Activated naive CD8-positive, alpha-beta T cell treated with anti-CD3 and anti-CD28 coated beads, Interleukin-2, amount 10 ng/mL, durations not matched to agents 7 days and 5 days (primary cell): Measurements from ENCODE around the gene POMT1. TPM values are rescaled to one million over a fixed set of nuclear protein-coding genes. Genes with fewer than 3 reads are reported as not detected.
"Not testable (repeated sequence)": the region's sequence is repeated elsewhere in the genome, so short reads cannot be mapped to it uniquely, and the experiment has no call there.

Experiments used
- ATAC-seq: fragments of 150-1000 bp; cut with Tn5 transposase; one replicate; pipeline ENCODE4 v1.10.0; 2021; ENCODE audit warnings: low read depth, moderate library complexity
- POLR2A ChIA-PET: fragments of 350-600 bp; sonication (Branson Sonifier 250); formaldehyde crosslinking; loops from one replicate; lab custom pipeline; 2021; ENCODE audit warnings: antibody characterized with exemption; lab: Charles Lee
- DNase-seq: peaks from one replicate; pipeline ENCODE4 v3.0.0; 2021
- H3K27ac Mint-ChIP-seq: one replicate; pipeline ENCODE4 v1.8.0; 2022; ENCODE audit warnings: mild to moderate bottlenecking, mixed read lengths
- H3K27me3 Mint-ChIP-seq: one replicate; pipeline ENCODE4 v1.8.0; 2022; ENCODE audit warnings: mild to moderate bottlenecking, moderate library complexity, mixed read lengths
- H3K36me3 Mint-ChIP-seq: one replicate; pipeline ENCODE4 v1.8.0; 2021; ENCODE audit warnings: mild to moderate bottlenecking, mixed read lengths
- H3K4me1 Mint-ChIP-seq: one replicate; pipeline ENCODE4 v1.8.0; 2021; ENCODE audit warnings: mixed read lengths
- H3K4me3 Mint-ChIP-seq: one replicate; pipeline ENCODE4 v1.8.0; 2022; ENCODE audit warnings: mild to moderate bottlenecking, moderate library complexity, mixed read lengths
- H3K9me3 Mint-ChIP-seq: one replicate; pipeline ENCODE4 v1.8.0; 2021; ENCODE audit warnings: mixed read lengths
- total RNA-seq, 2 experiments: library from RNA; stranded (reverse); gene quantifications; one replicate each; pipeline ENCODE4 v1.2.3, GENCODE V29; 2021

The POMT1 gene
- total RNA-seq, 2 experiments from 2014 or later, result 44.0 to 51.4 TPM

- peaks cover 3% of the 10 kb centered on the region for H3K4me1 Mint-ChIP-seq
- H3K27me3 Mint-ChIP-seq, result peaks cover 63% of the 10 kb centered on the region
- POLR2A ChIA-PET, result interaction anchor here (0.6 to 0.7 kb wide), 3 partner anchors 8 to 934 kb away, joined by 4 to 10 read pairs (median 4); no protein-coding TSS in a partner anchor
- DNase-seq (no peak), ATAC-seq (peak; percentile 47)
- H3K27ac Mint-ChIP-seq, result no peak overlapping the region
- H3K9me3 Mint-ChIP-seq, result peaks cover 13% of the 10 kb centered on the region
- peaks cover 13% of the 10 kb centered on the region for H3K36me3 Mint-ChIP-seq
- peak overlapping the region; percentile 78 for H3K4me3 Mint-ChIP-seq
Observed at GRCh38 chr9:131546336-131547084, 43.8 kb downstream of the POMT1 start.

GRCh38 chr9:131549186-131549585, 46.5 kb downstream of the POMT1 start:
- H3K36me3 Mint-ChIP-seq, H3K4me3 Mint-ChIP-seq, H3K27ac Mint-ChIP-seq, ATAC-seq, POLR2A ChIA-PET, H3K4me1 Mint-ChIP-seq, DNase-seq, H3K9me3 Mint-ChIP-seq: not testable (repeated sequence)
- H3K27me3 Mint-ChIP-seq, result peaks cover 66% of the 10 kb centered on the region

GRCh38 chr9:131550465-131550864, 47.7 kb downstream of the POMT1 start:
- DNase-seq, ATAC-seq, H3K36me3 Mint-ChIP-seq, H3K4me3 Mint-ChIP-seq, H3K9me3 Mint-ChIP-seq, H3K27ac Mint-ChIP-seq, H3K4me1 Mint-ChIP-seq: not testable (repeated sequence)
- POLR2A ChIA-PET, result interaction anchor here (0.7 kb wide), 1 partner anchor 43 kb away, joined by 6 read pairs; no protein-coding TSS in a partner anchor
- peaks cover 63% of the 10 kb centered on the region for H3K27me3 Mint-ChIP-seq

GRCh38 chr9:131552030-131552429, 49.3 kb downstream of the POMT1 start:
- no peak for ATAC-seq
- H3K27ac Mint-ChIP-seq, result no peak overlapping the region
- H3K27me3 Mint-ChIP-seq, result peaks cover 58% of the 10 kb centered on the region
- POLR2A ChIA-PET, result no interaction called here
- no peak for DNase-seq
- peaks cover 2% of the 10 kb centered on the region for H3K4me1 Mint-ChIP-seq
- H3K4me3 Mint-ChIP-seq, result no peak overlapping the region
- H3K36me3 Mint-ChIP-seq, result peaks cover 3% of the 10 kb centered on the region
- H3K9me3 Mint-ChIP-seq, result no peaks in the 10 kb centered on the region

- POLR2A ChIA-PET, result interaction anchor here (0.6 kb wide), 1 partner anchor 75 kb away, joined by 3 read pairs; no protein-coding TSS in a partner anchor
- no peak for ATAC-seq
- no peak for DNase-seq
- H3K36me3 Mint-ChIP-seq, result no peaks in the 10 kb centered on the region
- no peaks in the 10 kb centered on the region for H3K9me3 Mint-ChIP-seq
- no peaks in the 10 kb centered on the region for H3K4me1 Mint-ChIP-seq
- H3K27ac Mint-ChIP-seq, result no peak overlapping the region
- H3K27me3 Mint-ChIP-seq, result peaks cover 37% of the 10 kb centered on the region
- H3K4me3 Mint-ChIP-seq, result no peak overlapping the region
Observed at GRCh38 chr9:131554087-131554842, 51.5 kb downstream of the POMT1 start.

GRCh38 chr9:131554843-131555351, 52.2 kb downstream of the POMT1 start:
- Mint-ChIP-seq H3K27me3 (peaks cover 31% of the 10 kb centered on the region), H3K36me3 (no peaks in the 10 kb centered on the region), H3K9me3 (no peaks in the 10 kb centered on the region), H3K27ac (no peak overlapping the region), H3K4me3 (peak overlapping the region; percentile 19), H3K4me1 (no peaks in the 10 kb centered on the region)
- POLR2A ChIA-PET, result no interaction called here
- no peak for ATAC-seq
- DNase-seq, result no peak

GRCh38 chr9:131555841-131556673, 53.3 kb downstream of the POMT1 start:
- no peak overlapping the region for H3K27ac Mint-ChIP-seq
- H3K4me1 Mint-ChIP-seq, result no peaks in the 10 kb centered on the region
- peaks cover 2% of the 10 kb centered on the region for H3K36me3 Mint-ChIP-seq
- ATAC-seq (no peak), DNase-seq (no peak)
- H3K4me3 Mint-ChIP-seq, result no peak overlapping the region
- peaks cover 25% of the 10 kb centered on the region for H3K27me3 Mint-ChIP-seq
- no peaks in the 10 kb centered on the region for H3K9me3 Mint-ChIP-seq
- POLR2A ChIA-PET, result no interaction called here

GRCh38 chr9:131557855-131558548, 55.3 kb downstream of the POMT1 start:
- no peak overlapping the region for H3K27ac Mint-ChIP-seq
- DNase-seq, result no peak
- peaks cover 25% of the 10 kb centered on the region for H3K27me3 Mint-ChIP-seq
- no peak for ATAC-seq
- POLR2A ChIA-PET, result no interaction called here
- peaks cover 1% of the 10 kb centered on the region for H3K9me3 Mint-ChIP-seq
- no peaks in the 10 kb centered on the region for H3K4me1 Mint-ChIP-seq
- no peak overlapping the region for H3K4me3 Mint-ChIP-seq
- H3K36me3 Mint-ChIP-seq, result peaks cover 2% of the 10 kb centered on the region

- peaks cover 2% of the 10 kb centered on the region for H3K36me3 Mint-ChIP-seq
- no peaks in the 10 kb centered on the region for H3K4me1 Mint-ChIP-seq
- peaks cover 14% of the 10 kb centered on the region for H3K27me3 Mint-ChIP-seq
- H3K27ac Mint-ChIP-seq, result no peak overlapping the region
- H3K9me3 Mint-ChIP-seq, result peaks cover 3% of the 10 kb centered on the region
- no peak overlapping the region for H3K4me3 Mint-ChIP-seq
- no peak for ATAC-seq
- DNase-seq, result no peak
- POLR2A ChIA-PET, result interaction anchor here (1.4 kb wide), 1 partner anchor 56 kb away, joined by 4 read pairs; the partner anchor contains the start of gene POMT1
Observed at GRCh38 chr9:131559421-131560000, 56.8 kb downstream of the POMT1 start.

- Mint-ChIP-seq H3K27me3 (no peaks in the 10 kb centered on the region), H3K4me1 (no peaks in the 10 kb centered on the region), H3K9me3 (peaks cover 3% of the 10 kb centered on the region), H3K4me3 (no peak overlapping the region), H3K27ac (no peak overlapping the region), H3K36me3 (peaks cover 2% of the 10 kb centered on the region)
- DNase-seq, result no peak
- POLR2A ChIA-PET, result interaction anchor here (0.7 kb wide), 1 partner anchor 210 kb away, joined by 4 read pairs; no protein-coding TSS in a partner anchor
- no peak for ATAC-seq
Observed at GRCh38 chr9:131562032-131562959, 59.6 kb downstream of the POMT1 start.

GRCh38 chr9:131565369-131565768, 62.7 kb downstream of the POMT1 start:
- POLR2A ChIA-PET, result interaction anchor here (1.2 kb wide), 1 partner anchor 13 kb away, joined by 3 read pairs; no protein-coding TSS in a partner anchor
- Mint-ChIP-seq H3K4me1 (no peaks in the 10 kb centered on the region), H3K4me3 (no peak overlapping the region), H3K36me3 (peaks cover 12% of the 10 kb centered on the region), H3K9me3 (peaks cover 3% of the 10 kb centered on the region), H3K27ac (no peak overlapping the region), H3K27me3 (no peaks in the 10 kb centered on the region)
- no peak for DNase-seq
- ATAC-seq, result no peak
